ENCODE results near the gene FADS2. TPM values are rescaled to one million over a fixed set of nuclear protein-coding genes. Genes with fewer than 3 reads are reported as not detected.
A peak's percentile ranks its signal among the peaks of the same experiment; 100 is the strongest.

The FADS2 gene
- total and polyA plus RNA-seq, 9 of the 15 experiments (the other 6 are each of a cell fraction or from before 2014, with no cell fraction given) = 2.9 to 42.8 (median 16.2) TPM

- TF ChIP-seq CREB3 (tag; conservative IDR thresholded peaks at IDR 0.05; ENCODE audit: low read depth) = 0 out of 2 replicates have a peak, but pooled peaks have one; percentile 16
- TF ChIP-seq CREB5 (CRISPR knock-in tag; IDR thresholded peaks at IDR 0.05) = no peak
- peak; percentile 66; the same call in 1 of the 2 replicates for TF ChIP-seq NR1H2 (CRISPR knock-in tag; IDR thresholded peaks at IDR 0.05)
- TF ChIP-seq HDAC8 (tag; IDR thresholded peaks at IDR 0.05) = 0 out of 2 replicates have a peak, but pooled peaks have one; percentile 28
- peak; percentile 81 for TF ChIP-seq FIP1L1 (IDR thresholded peaks at IDR 0.05; ENCODE audit: low read depth, low read length, poor library complexity, severe bottlenecking)
- no peak for TF ChIP-seq ZNF398 (CRISPR knock-in tag; IDR thresholded peaks at IDR 0.05)
- TF ChIP-seq, protein P1, sequence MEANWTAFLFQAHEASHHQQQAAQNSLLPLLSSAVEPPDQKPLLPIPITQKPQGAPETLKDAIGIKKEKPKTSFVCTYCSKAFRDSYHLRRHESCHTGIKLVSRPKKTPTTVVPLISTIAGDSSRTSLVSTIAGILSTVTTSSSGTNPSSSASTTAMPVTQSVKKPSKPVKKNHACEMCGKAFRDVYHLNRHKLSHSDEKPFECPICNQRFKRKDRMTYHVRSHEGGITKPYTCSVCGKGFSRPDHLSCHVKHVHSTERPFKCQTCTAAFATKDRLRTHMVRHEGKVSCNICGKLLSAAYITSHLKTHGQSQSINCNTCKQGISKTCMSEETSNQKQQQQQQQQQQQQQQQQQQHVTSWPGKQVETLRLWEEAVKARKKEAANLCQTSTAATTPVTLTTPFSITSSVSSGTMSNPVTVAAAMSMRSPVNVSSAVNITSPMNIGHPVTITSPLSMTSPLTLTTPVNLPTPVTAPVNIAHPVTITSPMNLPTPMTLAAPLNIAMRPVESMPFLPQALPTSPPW (CRISPR knock-in tag; IDR thresholded peaks at IDR 0.05) = peak; percentile 12; the same call in 1 of the 2 replicates
- peak; percentile 96 for TF ChIP-seq ELF1 (tag; IDR thresholded peaks at IDR 0.05)
- 0 out of 2 replicates have a peak, but pooled peaks have one; percentile 13 for TF ChIP-seq JUN (IDR thresholded peaks at IDR 0.05; ENCODE audit: borderline replicate concordance, low read depth, low read length)
- peak; percentile 88 for TF ChIP-seq JUN (CRISPR knock-in tag; IDR thresholded peaks at IDR 0.05; ENCODE audit: borderline replicate concordance)
- no peak; a peak in 1 of 4 replicates for TF ChIP-seq NONO (IDR thresholded peaks at IDR 0.05; ENCODE audit: low read depth in 2 of 2, low read length in 1 of 2)
- TF ChIP-seq RFX7 (CRISPR knock-in tag; IDR thresholded peaks at IDR 0.05) = no peak
- TF ChIP-seq, protein P2, sequence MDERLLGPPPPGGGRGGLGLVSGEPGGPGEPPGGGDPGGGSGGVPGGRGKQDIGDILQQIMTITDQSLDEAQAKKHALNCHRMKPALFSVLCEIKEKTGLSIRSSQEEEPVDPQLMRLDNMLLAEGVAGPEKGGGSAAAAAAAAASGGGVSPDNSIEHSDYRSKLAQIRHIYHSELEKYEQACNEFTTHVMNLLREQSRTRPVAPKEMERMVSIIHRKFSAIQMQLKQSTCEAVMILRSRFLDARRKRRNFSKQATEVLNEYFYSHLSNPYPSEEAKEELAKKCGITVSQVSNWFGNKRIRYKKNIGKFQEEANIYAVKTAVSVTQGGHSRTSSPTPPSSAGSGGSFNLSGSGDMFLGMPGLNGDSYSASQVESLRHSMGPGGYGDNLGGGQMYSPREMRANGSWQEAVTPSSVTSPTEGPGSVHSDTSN (CRISPR knock-in tag; IDR thresholded peaks at IDR 0.05; ENCODE audit: low read depth) = no peak
- TF ChIP-seq, protein P2 (tag; conservative IDR thresholded peaks at IDR 0.05; ENCODE audit: low read depth) = no peak
- TF ChIP-seq, protein P3, sequence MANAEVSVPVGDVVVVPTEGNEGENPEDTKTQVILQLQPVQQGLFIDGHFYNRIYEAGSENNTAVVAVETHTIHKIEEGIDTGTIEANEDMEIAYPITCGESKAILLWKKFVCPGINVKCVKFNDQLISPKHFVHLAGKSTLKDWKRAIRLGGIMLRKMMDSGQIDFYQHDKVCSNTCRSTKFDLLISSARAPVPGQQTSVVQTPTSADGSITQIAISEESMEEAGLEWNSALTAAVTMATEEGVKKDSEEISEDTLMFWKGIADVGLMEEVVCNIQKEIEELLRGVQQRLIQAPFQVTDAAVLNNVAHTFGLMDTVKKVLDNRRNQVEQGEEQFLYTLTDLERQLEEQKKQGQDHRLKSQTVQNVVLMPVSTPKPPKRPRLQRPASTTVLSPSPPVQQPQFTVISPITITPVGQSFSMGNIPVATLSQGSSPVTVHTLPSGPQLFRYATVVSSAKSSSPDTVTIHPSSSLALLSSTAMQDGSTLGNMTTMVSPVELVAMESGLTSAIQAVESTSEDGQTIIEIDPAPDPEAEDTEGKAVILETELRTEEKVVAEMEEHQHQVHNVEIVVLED (CRISPR knock-in tag; IDR thresholded peaks at IDR 0.05) = peak; percentile 68
Observed at GRCh38 chr11:61792310-61793082, 35.6 kb upstream of the FADS2 start, which contains the start of the genes FEN1 and TMEM258 (continued).
